Sigmoid colon (tissue), 7 donors: ENCODE data around the gene PVRIG. TPM values are rescaled to one million over a fixed set of nuclear protein-coding genes. Genes with fewer than 3 reads are reported as not detected.
"Not testable (repeated sequence)": the region's sequence is repeated elsewhere in the genome, so short reads cannot be mapped to it uniquely, and the experiment has no call there.

ENCODE experiments used
- DNase-seq: peaks from one replicate; pipeline ENCODE4 v3.0.0-alpha.2; 2019
- H3K27ac ChIP-seq, 4 donors: fragments of 200-600 bp; sonication (generic); one replicate each; pipeline ENCODE4 v1.5.1; 2016 to 2019; ENCODE audit warnings: mild to moderate bottlenecking in 1 of 4
- H3K27me3 ChIP-seq, 3 donors: fragments of 200-600 bp; sonication (generic); one replicate each; pipeline ENCODE4 v1.5.1; 2019; ENCODE audit warnings: mild to moderate bottlenecking in 1 of 3
- H3K36me3 ChIP-seq, 4 donors: fragments of 200-600 bp; sonication (generic); one replicate each; pipeline ENCODE4 v1.5.1; 2016 to 2019
- H3K4me1 ChIP-seq, 4 donors: fragments of 200-600 bp; sonication (generic); one replicate each; pipeline ENCODE4 v1.5.1; 2017 to 2019
- H3K4me3 ChIP-seq, 4 donors: fragments of 200-600 bp; sonication (generic); one replicate each; pipeline ENCODE4 v1.5.1; 2017 to 2019; ENCODE audit warnings: mild to moderate bottlenecking in 2 of 4, moderate library complexity in 1 of 4
- H3K9me3 ChIP-seq, 4 donors: fragments of 200-600 bp in 3 of 4; sonication (generic) in 3 of 4; one replicate each; pipeline versions ENCODE4 v1.5.1 to v1.6.1; 2013 to 2019
- CTCF ChIP-seq, 4 experiments: fragments of 450-650 bp in 3 of 4; fragments of 200-600 bp in 1 of 4; IDR thresholded peaks; one replicate each; pipeline ENCODE4 v1.5.1; 2016 to 2019; ENCODE audit warnings: antibody characterized with exemption in 4 of 4, mild to moderate bottlenecking in 3 of 4, moderate library complexity in 2 of 4
- EP300 ChIP-seq, 4 donors: sonication (generic); formaldehyde crosslinking; IDR thresholded peaks; one replicate each; pipeline ENCODE4 v1.6.1; 2017; ENCODE audit warnings: antibody characterized with exemption in 4 of 4
- POLR2A ChIP-seq, 2 donors: fragments of 450-650 bp; IDR thresholded peaks; one replicate each; pipeline ENCODE4 v1.6.1; 2016; ENCODE audit warnings: antibody characterized with exemption in 2 of 2, mild to moderate bottlenecking in 2 of 2, moderate library complexity in 2 of 2
- POLR2AphosphoS5 ChIP-seq, 4 donors: sonication (generic); formaldehyde crosslinking; IDR thresholded peaks; one replicate each; pipeline ENCODE4 v1.6.1; 2017; ENCODE audit warnings: antibody characterized with exemption in 4 of 4
- WGBS, 2 donors: extraction: QIAGEN DNeasy Blood & Tissue Kit; methylation state at CpG; one replicate each; pipeline ENCODE4 v1.1.7; 2013; 5-methylcytosine and 5-hydroxymethylcytosine counted together
- intact Hi-C: fragments of 100-400 bp; cut with DNase I; formaldehyde crosslinking; loops from one replicate; pipeline ENCODE4 v1.15.1; 2023
- polyA plus RNA-seq, 3 donors: library from polyadenylated mRNA; stranded (reverse); fragments of 200-250 nt; gene quantifications; one replicate each; pipeline ENCODE4 v1.2.3, GENCODE V29; 2013
- total RNA-seq, 4 donors: library from RNA; depleted of rRNA; stranded (reverse); fragments of >200 nt; gene quantifications; one replicate each; pipeline ENCODE4 v1.1.0, GENCODE V29; 2016
- donor health status: healthy with polysubstance abuse.
- donor health status: Bipolar disorder and iron deficiency.
- donor health status: healthy.

Gene PVRIG
- total and polyA plus RNA-seq, 7 donors = 0.16 to 12.0 (median 0.60) TPM; not detected in 2

- intact Hi-C loops = no loop called here
- Histone ChIP-seq H3K9me3 (no peaks in the 10 kb centered on the region), H3K4me3 (peak within 1 kb of the TSS; percentile 17 to 50 (median 44)), H3K4me1 (peaks cover 0 to 15% (median 9%) of the 10 kb centered on the region in 4 donors), H3K36me3 (no peaks in the 10 kb centered on the region), H3K27ac (peak within 1 kb of the TSS; percentile 51 to 71 (median 52)), H3K27me3 (peaks cover 0 to 1% (median 0%) of the 10 kb centered on the region in 3 donors)
- WGBS, 2 donors = 5 to 13% methylated on average over 78 of the region's 78 CpGs
- DNase-seq = peak; percentile 96
- TF ChIP-seq EP300 (IDR thresholded peaks at IDR 0.05) = no peak
- no peak for TF ChIP-seq CTCF (IDR thresholded peaks at IDR 0.05)
- no peak for TF ChIP-seq POLR2A (IDR thresholded peaks at IDR 0.05)
- no peak for TF ChIP-seq POLR2AphosphoS5 (IDR thresholded peaks at IDR 0.05)
These were observed 42.4 kb upstream of the PVRIG start, which contains the start of the genes GPC2 and STAG3 for GRCh38 chr7:100177045-100178001. Gene GPC2, minus strand, starts transcription at chr7:100177381. Its CDS starts 182 bp downstream, at chr7:100177199. Gene STAG3, plus strand, starts transcription at chr7:100177918. Its CDS starts 2,639 bp downstream, at chr7:100180557.

GRCh38 chr7:100180084-100180483 is 39.7 kb upstream of the PVRIG start:
- H3K4me1 ChIP-seq = peaks cover 0 to 15% (median 9%) of the 10 kb centered on the region in 4 donors
- WGBS, 2 donors = 91 to 96% methylated on average over 3 of the region's 3 CpGs
- H3K9me3 ChIP-seq, H3K36me3 ChIP-seq, H3K4me3 ChIP-seq, H3K27me3 ChIP-seq, DNase-seq, H3K27ac ChIP-seq, intact Hi-C loops: not testable (repeated sequence)

- intact Hi-C loops, H3K9me3 ChIP-seq, H3K27me3 ChIP-seq, H3K4me1 ChIP-seq, DNase-seq, H3K4me3 ChIP-seq, H3K36me3 ChIP-seq, H3K27ac ChIP-seq: not testable (repeated sequence)
- WGBS, 2 donors = 72 to 88% methylated on average over 6 of the region's 6 CpGs
These were observed 37.1 kb upstream of the PVRIG start for GRCh38 chr7:100182616-100183015.

GRCh38 chr7:100183090-100183489 is 36.7 kb upstream of the PVRIG start:
- 69 to 86% methylated on average over 6 of the region's 6 CpGs for whole genome bisulfite sequencing, 2 donors
- not testable (repeated sequence) for DNase-seq

GRCh38 chr7:100185726-100186125 is 34.0 kb upstream of the PVRIG start:
- TF ChIP-seq EP300 (IDR thresholded peaks at IDR 0.05) (no peak), POLR2A (IDR thresholded peaks at IDR 0.05) (no peak), CTCF (IDR thresholded peaks at IDR 0.05) (no peak), POLR2AphosphoS5 (IDR thresholded peaks at IDR 0.05) (no peak)
- Histone ChIP-seq H3K4me3 (no peak overlapping the region), H3K27ac (no peak overlapping the region), H3K9me3 (no peaks in the 10 kb centered on the region), H3K27me3 (no peaks in the 10 kb centered on the region), H3K36me3 (no peaks in the 10 kb centered on the region), H3K4me1 (no peaks in the 10 kb centered on the region)
- no peak for DNase-seq
- intact Hi-C loops = no loop called here
- WGBS, 2 donors = 56 to 70% methylated on average over 2 of the region's 2 CpGs

More at GRCh38 chr7:100183090-100183489, 36.7 kb upstream of the PVRIG start:
- intact Hi-C loops, H3K27me3 ChIP-seq, H3K36me3 ChIP-seq, H3K27ac ChIP-seq, H3K4me1 ChIP-seq, H3K9me3 ChIP-seq, H3K4me3 ChIP-seq: not testable (repeated sequence)

GRCh38 chr7:100189061-100189460 is 30.7 kb upstream of the PVRIG start:
- Histone ChIP-seq H3K27ac (no peak overlapping the region), H3K27me3 (no peaks in the 10 kb centered on the region), H3K4me1 (no peaks in the 10 kb centered on the region), H3K9me3 (no peaks in the 10 kb centered on the region), H3K4me3 (no peak overlapping the region), H3K36me3 (no peaks in the 10 kb centered on the region)
- intact Hi-C loops = no loop called here
- TF ChIP-seq CTCF (IDR thresholded peaks at IDR 0.05) (no peak), EP300 (IDR thresholded peaks at IDR 0.05) (no peak), POLR2A (IDR thresholded peaks at IDR 0.05) (no peak), POLR2AphosphoS5 (IDR thresholded peaks at IDR 0.05) (no peak)
- no peak for DNase-seq
- 67 to 88% methylated on average over 3 of the region's 3 CpGs for WGBS, 2 donors
